Naive thymus-derived CD8-positive, alpha-beta T cell (primary cell): ENCODE data around the gene YPEL3. TPM values are rescaled to one million over a fixed set of nuclear protein-coding genes. Genes with fewer than 3 reads are reported as not detected.

Experiments used
- ATAC-seq, 2 donors: fragments of 150-1000 bp; cut with Tn5 transposase in 1 of 2; sonication (Bioruptor Pico), chemical (Tn5 transposase) in 1 of 2; 1 replicate in 1 of 2; 2 replicates in 1 of 2; pipeline ENCODE4 v1.10.0; 2021; ENCODE audit warnings: mild to moderate bottlenecking in 2 of 2, moderate library complexity in 2 of 2
- POLR2A ChIA-PET: fragments of 350-600 bp; sonication (Branson Sonifier 250); formaldehyde crosslinking; loops from one replicate; lab custom pipeline; 2021; ENCODE audit warnings: antibody characterized with exemption; lab: Charles Lee
- DNase-seq, 10 donors: peaks; one replicate each; pipeline versions ENCODE4 v3.0.0 to v3.0.0-alpha.2; 2020 to 2022
- H3K27ac Mint-ChIP-seq, 10 donors: one replicate each; pipeline ENCODE4 v1.8.0; 2020 to 2022; ENCODE audit warnings: mild to moderate bottlenecking in 10 of 10, mixed read lengths in 10 of 10, moderate library complexity in 4 of 10, inconsistent platforms in 1 of 10
- H3K27me3 Mint-ChIP-seq, 5 donors: one replicate each; pipeline ENCODE4 v1.8.0; 2021 to 2022; ENCODE audit warnings: mixed read lengths in 5 of 5
- H3K36me3 Mint-ChIP-seq, 3 donors: one replicate each; pipeline ENCODE4 v1.8.0; 2020 to 2022; ENCODE audit warnings: mixed read lengths in 3 of 3, mild to moderate bottlenecking in 2 of 3, inconsistent platforms in 1 of 3
- H3K4me1 Mint-ChIP-seq, 4 donors: one replicate each; pipeline ENCODE4 v1.8.0; 2021 to 2022; ENCODE audit warnings: mixed read lengths in 4 of 4
- H3K4me3 Mint-ChIP-seq, 10 donors: one replicate each; pipeline ENCODE4 v1.8.0; 2020 to 2022; ENCODE audit warnings: mild to moderate bottlenecking in 10 of 10, mixed read lengths in 10 of 10, moderate library complexity in 6 of 10, inconsistent platforms in 1 of 10
- H3K9me3 Mint-ChIP-seq, 9 donors: one replicate each; pipeline ENCODE4 v1.8.0; 2020 to 2022; ENCODE audit warnings: mixed read lengths in 9 of 9, mild to moderate bottlenecking in 3 of 9, inconsistent platforms in 1 of 9, moderate library complexity in 1 of 9
- polyA plus RNA-seq, 3 donors: library from polyadenylated mRNA; unstranded; fragments of 300-500 nt; fragmentation: Illumina TruSeq; gene quantifications; one replicate each; pipeline ENCODE4 v1.2.3, GENCODE V29; 2021
- total RNA-seq, 8 experiments: library from RNA in 2 of 8; stranded (reverse) in 2 of 8; gene quantifications; one replicate each; pipeline ENCODE4 v1.2.3 and lab custom pipeline; 2021 to 2026

Gene YPEL3
- total and polyA plus RNA-seq, 5 experiments from 2014 or later = 201 to 301 (median 254) TPM

DNA sequence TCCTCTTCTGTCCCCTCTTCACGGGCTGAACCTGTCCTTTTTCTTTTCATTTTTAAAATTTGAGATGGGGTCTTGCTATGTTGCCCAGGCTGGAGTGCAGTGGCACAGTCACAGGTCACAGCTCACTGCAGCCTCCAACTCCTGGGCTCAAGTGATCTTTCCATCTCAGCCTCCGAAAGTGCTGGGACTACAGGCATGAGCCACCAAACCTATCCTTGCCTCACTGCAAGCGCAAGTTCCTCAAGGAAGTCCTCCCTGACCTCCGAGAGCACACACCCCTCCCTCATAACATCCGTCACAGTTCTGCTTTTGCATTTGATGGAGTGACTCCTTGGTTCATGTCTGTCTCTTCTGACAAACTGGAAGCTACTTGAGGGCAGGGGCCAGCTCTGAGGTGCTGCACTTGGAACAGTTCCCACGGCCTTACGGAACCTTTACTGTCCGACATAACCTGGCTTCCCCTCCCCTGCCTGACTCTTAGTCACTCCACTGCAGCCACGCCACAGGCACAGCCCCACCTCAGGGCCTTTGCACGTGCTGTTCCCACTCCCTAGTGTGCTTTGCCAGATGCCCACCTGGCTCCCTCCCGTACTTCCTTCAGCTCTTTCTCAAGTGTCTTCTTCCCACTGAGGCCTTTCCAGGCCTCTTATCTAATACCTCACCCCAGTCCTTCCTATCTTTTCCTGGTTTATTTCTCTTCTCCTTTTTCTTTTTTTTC lies 8.7 kb downstream of the YPEL3 start:
- Mint-ChIP-seq H3K27me3 (no peaks in the 10 kb centered on the region), H3K4me3 (no peak overlapping the region), H3K36me3 (peaks cover 0 to 27% (median 0%) of the 10 kb centered on the region in 3 donors), H3K9me3 (no peaks in the 10 kb centered on the region), H3K27ac (peak overlapping the region in 6 of 10 donors; percentile 26 to 83 (median 44)), H3K4me1 (peaks cover 22 to 37% (median 30%) of the 10 kb centered on the region in 4 donors)
- no peak for DNase-seq
- POLR2A ChIA-PET = interaction anchor here (0.9 to 8.5 kb wide), 4 partner anchors 8 to 20 kb away, joined by 3 to 127 read pairs (median 4); partner anchors contain the start of genes PPP4C and YPEL3
- no peak for ATAC-seq

GRCh38 chr16:30086291-30087140 lies 9.5 kb downstream of the YPEL3 start:
- peaks cover 20 to 30% (median 25%) of the 10 kb centered on the region in 4 donors for H3K4me1 Mint-ChIP-seq
- DNase-seq = no peak
- POLR2A ChIA-PET = interaction anchor here (0.9 to 1.9 kb wide), 3 partner anchors 9 to 19 kb away, joined by 3 to 4 read pairs (median 3); partner anchors contain the start of gene YPEL3
- peaks cover 0 to 32% (median 2%) of the 10 kb centered on the region in 3 donors for H3K36me3 Mint-ChIP-seq
- no peaks in the 10 kb centered on the region for H3K27me3 Mint-ChIP-seq
- peak overlapping the region in 4 of 10 donors; percentile 10 to 83 (median 32) for H3K27ac Mint-ChIP-seq
- no peak overlapping the region for H3K4me3 Mint-ChIP-seq
- no peak for ATAC-seq
- H3K9me3 Mint-ChIP-seq = no peaks in the 10 kb centered on the region

GRCh38 chr16:30085820-30086219 lies 10.2 kb downstream of the YPEL3 start:
- H3K9me3 Mint-ChIP-seq = no peaks in the 10 kb centered on the region
- H3K4me1 Mint-ChIP-seq = peaks cover 20 to 28% (median 24%) of the 10 kb centered on the region in 4 donors
- POLR2A ChIA-PET = interaction anchor here (1.4 to 1.9 kb wide), 2 partner anchors 10 to 19 kb away, joined by 4 read pairs; partner anchors contain the start of gene YPEL3
- DNase-seq (no peak), ATAC-seq (no peak)
- peak overlapping the region in 1 of 10 donors; percentile 80 for H3K27ac Mint-ChIP-seq
- H3K27me3 Mint-ChIP-seq = no peaks in the 10 kb centered on the region
- peaks cover 0 to 38% (median 2%) of the 10 kb centered on the region in 3 donors for H3K36me3 Mint-ChIP-seq
- no peak overlapping the region for H3K4me3 Mint-ChIP-seq

- H3K4me3 Mint-ChIP-seq = no peak overlapping the region
- peak overlapping the region in 2 of 10 donors; percentile 36 to 80 for H3K27ac Mint-ChIP-seq
- no peak for DNase-seq
- ATAC-seq = no peak
- H3K9me3 Mint-ChIP-seq = no peaks in the 10 kb centered on the region
- POLR2A ChIA-PET = interaction anchor here (0.7 to 1.4 kb wide), 3 partner anchors 11 to 18 kb away, joined by 3 to 4 read pairs (median 4); partner anchors contain the start of gene YPEL3
- H3K4me1 Mint-ChIP-seq = peaks cover 16 to 24% (median 20%) of the 10 kb centered on the region in 4 donors
- H3K27me3 Mint-ChIP-seq = no peaks in the 10 kb centered on the region
- peaks cover 0 to 41% (median 2%) of the 10 kb centered on the region in 3 donors for H3K36me3 Mint-ChIP-seq
Measured at GRCh38 chr16:30085247-30085646, 10.8 kb downstream of the YPEL3 start.

DNA sequence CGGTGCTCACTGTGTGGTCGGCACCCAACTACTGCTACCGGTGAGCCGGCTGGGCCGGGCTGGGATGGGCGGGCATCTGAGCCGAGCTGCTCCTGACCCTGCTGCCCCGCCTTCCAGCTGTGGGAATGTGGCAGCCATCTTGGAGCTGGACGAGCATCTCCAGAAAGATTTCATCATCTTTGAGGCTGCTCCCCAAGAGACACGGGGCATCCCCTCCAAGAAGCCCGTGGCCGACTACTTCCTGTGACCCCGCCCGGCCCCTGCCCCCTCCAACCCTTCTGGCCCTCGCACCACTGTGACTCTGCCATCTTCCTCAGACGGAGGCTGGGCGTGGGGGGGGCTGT lies 11.2 kb downstream of the YPEL3 start:
- POLR2A ChIA-PET = interaction anchor here (0.7 to 1.4 kb wide), 3 partner anchors 11 to 18 kb away, joined by 3 to 4 read pairs (median 4); partner anchors contain the start of gene YPEL3
- no peak overlapping the region for H3K27ac Mint-ChIP-seq
- no peak for ATAC-seq

GRCh38 chr16:30084096-30084815 lies 11.8 kb downstream of the YPEL3 start:
- peaks cover 9 to 21% (median 16%) of the 10 kb centered on the region in 4 donors for H3K4me1 Mint-ChIP-seq
- no peak overlapping the region for H3K4me3 Mint-ChIP-seq
- peak overlapping the region in 4 of 10 donors; percentile 14 to 69 (median 28) for H3K27ac Mint-ChIP-seq
- H3K36me3 Mint-ChIP-seq = peaks cover 0 to 48% (median 2%) of the 10 kb centered on the region in 3 donors
- H3K27me3 Mint-ChIP-seq = no peaks in the 10 kb centered on the region
- ATAC-seq = peak in 1 of 2 donors; percentile 9
- H3K9me3 Mint-ChIP-seq = no peaks in the 10 kb centered on the region
- no peak for DNase-seq
- POLR2A ChIA-PET = interaction anchor here (1.4 kb wide), 1 partner anchor 12 kb away, joined by 4 read pairs; the partner anchor contains the start of gene YPEL3

More for the DNA sequence above, 11.2 kb downstream of the YPEL3 start:
- H3K27me3 Mint-ChIP-seq = no peaks in the 10 kb centered on the region
- no peak overlapping the region for H3K4me3 Mint-ChIP-seq
- H3K9me3 Mint-ChIP-seq = no peaks in the 10 kb centered on the region
- H3K36me3 Mint-ChIP-seq = peaks cover 0 to 43% (median 2%) of the 10 kb centered on the region in 3 donors
- no peak for DNase-seq
- peaks cover 12 to 21% (median 16%) of the 10 kb centered on the region in 4 donors for H3K4me1 Mint-ChIP-seq

GRCh38 chr16:30083216-30084055 lies 12.6 kb downstream of the YPEL3 start:
- H3K9me3 Mint-ChIP-seq = no peaks in the 10 kb centered on the region
- peak in 1 of 2 donors; percentile 11 for ATAC-seq
- POLR2A ChIA-PET = no interaction called here
- no peak overlapping the region for H3K4me3 Mint-ChIP-seq
- no peak for DNase-seq
- H3K4me1 Mint-ChIP-seq = peaks cover 9 to 19% (median 10%) of the 10 kb centered on the region in 4 donors
- H3K27me3 Mint-ChIP-seq = no peaks in the 10 kb centered on the region
- H3K27ac Mint-ChIP-seq = peak overlapping the region in 3 of 10 donors; percentile 36 to 85 (median 83)
- H3K36me3 Mint-ChIP-seq = peaks cover 0 to 51% (median 2%) of the 10 kb centered on the region in 3 donors

DNA sequence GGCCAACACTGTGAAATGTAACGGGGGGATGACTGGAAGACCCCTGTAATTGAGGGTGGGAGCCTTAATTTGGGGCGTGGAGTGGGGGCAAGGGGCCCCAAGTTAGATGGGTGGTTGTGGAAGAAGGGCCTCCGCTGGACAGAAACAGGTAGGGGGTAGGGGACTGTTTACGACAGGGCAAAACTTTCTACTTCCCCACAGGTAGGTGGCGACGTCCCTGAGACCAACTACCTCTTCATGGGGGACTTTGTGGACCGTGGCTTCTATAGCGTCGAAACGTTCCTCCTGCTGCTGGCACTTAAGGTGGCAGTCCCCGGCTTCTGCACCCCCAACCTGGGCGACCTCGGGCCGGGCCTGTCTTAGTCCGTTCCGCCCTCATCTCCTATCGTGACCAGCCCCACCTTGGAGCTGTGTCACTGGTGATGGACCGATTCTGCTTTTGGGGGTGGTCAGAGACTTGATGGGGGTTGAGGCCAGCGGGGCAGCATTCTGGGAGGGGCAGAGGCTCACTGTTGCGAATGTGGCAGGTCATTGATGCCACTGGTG lies 13.4 kb downstream of the YPEL3 start:
- H3K27ac Mint-ChIP-seq = peak overlapping the region in 5 of 10 donors; percentile 22 to 85 (median 61)
- H3K4me1 Mint-ChIP-seq = peaks cover 14 to 28% (median 16%) of the 10 kb centered on the region in 4 donors
- no peaks in the 10 kb centered on the region for H3K9me3 Mint-ChIP-seq
- no peaks in the 10 kb centered on the region for H3K27me3 Mint-ChIP-seq
- no peak overlapping the region for H3K4me3 Mint-ChIP-seq
- POLR2A ChIA-PET = interaction anchor here (0.5 to 1.2 kb wide), 5 partner anchors 8 to 381 kb away, joined by 3 to 4 read pairs (median 4); no protein-coding TSS in a partner anchor
- ATAC-seq = no peak
- H3K36me3 Mint-ChIP-seq = peaks cover 0 to 57% (median 2%) of the 10 kb centered on the region in 3 donors
- DNase-seq = no peak

- no peak for DNase-seq
- Mint-ChIP-seq H3K27me3 (no peaks in the 10 kb centered on the region), H3K4me3 (no peak overlapping the region), H3K9me3 (no peaks in the 10 kb centered on the region), H3K27ac (peak overlapping the region in 3 of 10 donors; percentile 20 to 52 (median 31)), H3K4me1 (peaks cover 26 to 50% (median 37%) of the 10 kb centered on the region in 4 donors), H3K36me3 (peaks cover 0 to 65% (median 2%) of the 10 kb centered on the region in 3 donors)
- no peak for ATAC-seq
- POLR2A ChIA-PET = interaction anchor here (0.6 to 11.2 kb wide), 5 partner anchors 12 to 1226 kb away, joined by 3 to 127 read pairs (median 4); partner anchors contain the start of genes ALDOA and TBX6
Measured at GRCh38 chr16:30079480-30079879, 16.5 kb downstream of the YPEL3 start.

GRCh38 chr16:30078744-30079143 lies 17.3 kb downstream of the YPEL3 start:
- POLR2A ChIA-PET = interaction anchor here (0.6 to 11.2 kb wide), 6 partner anchors 13 to 1225 kb away, joined by 3 to 127 read pairs (median 4); partner anchors contain the start of genes ALDOA, CORO1A and TBX6
- Mint-ChIP-seq H3K27me3 (no peaks in the 10 kb centered on the region), H3K4me3 (peak overlapping the region in 1 of 10 donors; percentile 40), H3K36me3 (peaks cover 0 to 57% (median 2%) of the 10 kb centered on the region in 3 donors), H3K4me1 (peaks cover 26 to 48% (median 37%) of the 10 kb centered on the region in 4 donors), H3K27ac (peak overlapping the region in 1 of 10 donors; percentile 49), H3K9me3 (no peaks in the 10 kb centered on the region)
- ATAC-seq (no peak), DNase-seq (no peak)
